ENCODE results near the gene R3HDML. TPM values are rescaled to one million over a fixed set of nuclear protein-coding genes. Genes with fewer than 3 reads are reported as not detected.

Gene R3HDML
- total and polyA plus RNA-seq, 9 of the 15 experiments (the other 6 are each of a cell fraction or from before 2014, with no cell fraction given), result not detected

GRCh38 chr20:44392776-44393607 lies 56.1 kb downstream of the R3HDML start (continued):
- TF ChIP-seq ZNF318 (IDR thresholded peaks at IDR 0.05; ENCODE audit: borderline replicate concordance in 1 of 2, low read depth in 1 of 2), result no peak
- no peak for TF ChIP-seq TAL1 (IDR thresholded peaks at IDR 0.05)
- TF ChIP-seq FUS (optimal IDR thresholded peaks at IDR 0.05; ENCODE audit: low read depth, low read length), result no peak
- TF ChIP-seq ELK3 (CRISPR knock-in tag; IDR thresholded peaks at IDR 0.05), result no peak
- no peak for TF ChIP-seq CBX2 (IDR thresholded peaks at IDR 0.05; ENCODE audit: insufficient read depth, low read length, poor library complexity, severe bottlenecking)
- TF ChIP-seq ZNF174 (CRISPR knock-in tag; IDR thresholded peaks at IDR 0.05), result no peak
- TF ChIP-seq MED1 (CRISPR knock-in tag; IDR thresholded peaks at IDR 0.05; ENCODE audit: borderline replicate concordance), result no peak
- no peak for TF ChIP-seq FOSL1 (tag; conservative IDR thresholded peaks at IDR 0.05)

Data from K562 (cell line).